Pons (tissue), 1 donor: ENCODE measurements around the gene TBC1D22A.

Experiments used
- DNase-seq: peaks from one replicate; pipeline ENCODE4 v3.0.0-alpha.2; 2016; ENCODE audit warnings: low spot score

The TBC1D22A gene

GRCh38 chr22:46934746-46935491 lies 172.5 kb downstream of the TBC1D22A start:
- DNase-seq = no peak

- no peak for DNase-seq
Observed at GRCh38 chr22:46935506-46936377, 173.3 kb downstream of the TBC1D22A start.

- DNase-seq = peak; percentile 16
Observed at GRCh38 chr22:46936378-46936903, 174.0 kb downstream of the TBC1D22A start.

GRCh38 chr22:46937185-46937584 lies 174.7 kb downstream of the TBC1D22A start:
- no peak for DNase-seq

GRCh38 chr22:46937939-46938338 lies 175.5 kb downstream of the TBC1D22A start:
- DNase-seq = no peak

GRCh38 chr22:46941968-46942798 lies 179.7 kb downstream of the TBC1D22A start:
- peak; percentile 24 for DNase-seq

GRCh38 chr22:46942799-46943785 lies 180.6 kb downstream of the TBC1D22A start:
- peak; percentile 11 for DNase-seq

- no peak for DNase-seq
Observed at GRCh38 chr22:46945481-46945880, 183.0 kb downstream of the TBC1D22A start.

GRCh38 chr22:46946383-46946962 lies 184.0 kb downstream of the TBC1D22A start:
- no peak for DNase-seq

GRCh38 chr22:46947516-46948257 lies 185.2 kb downstream of the TBC1D22A start:
- no peak for DNase-seq

- no peak for DNase-seq
Observed at GRCh38 chr22:46948411-46949144, 186.1 kb downstream of the TBC1D22A start.

GRCh38 chr22:46951350-46951749 lies 188.9 kb downstream of the TBC1D22A start:
- DNase-seq = no peak

- no peak for DNase-seq
Observed at GRCh38 chr22:46951973-46952372, 189.5 kb downstream of the TBC1D22A start.

GRCh38 chr22:46953968-46954765 lies 191.7 kb downstream of the TBC1D22A start:
- DNase-seq = no peak

GRCh38 chr22:46954781-46955180 lies 192.3 kb downstream of the TBC1D22A start:
- DNase-seq = no peak

- DNase-seq = no peak
Observed at GRCh38 chr22:46956498-46957215, 194.2 kb downstream of the TBC1D22A start.

- DNase-seq = no peak
Observed at GRCh38 chr22:46957521-46957920, 195.1 kb downstream of the TBC1D22A start.
